ENCODE data around the gene NINL.

GRCh38 chr20:25532015-25532751, 53.1 kb downstream of the NINL start:
- TF ChIP-seq CTCF (IDR thresholded peaks at IDR 0.05; ENCODE audit: low read length) (no peak; the same call in 1 of the 2 replicates), EZH2 (IDR thresholded peaks at IDR 0.05; ENCODE audit: borderline replicate concordance, low read length) (no peak)

All from OCI-LY1 (cell line).